Stimulated activated CD8-positive, alpha-beta memory T cell treated with anti-CD3 and anti-CD28 coated beads, Interleukin-2, amount 100 ng/mL, for 1 hour (primary cell): ENCODE data around the gene SPRED2.

ENCODE experiments used
- DNase-seq, 2 donors: peaks; one replicate each; pipeline ENCODE4 v3.0.0-alpha.2; 2020; ENCODE audit warnings: low read depth in 2 of 2

Gene SPRED2

GRCh38 chr2:65442420-65443020 lies 10.1 kb upstream of the SPRED2 start:
- DNase-seq: no peak

DNA sequence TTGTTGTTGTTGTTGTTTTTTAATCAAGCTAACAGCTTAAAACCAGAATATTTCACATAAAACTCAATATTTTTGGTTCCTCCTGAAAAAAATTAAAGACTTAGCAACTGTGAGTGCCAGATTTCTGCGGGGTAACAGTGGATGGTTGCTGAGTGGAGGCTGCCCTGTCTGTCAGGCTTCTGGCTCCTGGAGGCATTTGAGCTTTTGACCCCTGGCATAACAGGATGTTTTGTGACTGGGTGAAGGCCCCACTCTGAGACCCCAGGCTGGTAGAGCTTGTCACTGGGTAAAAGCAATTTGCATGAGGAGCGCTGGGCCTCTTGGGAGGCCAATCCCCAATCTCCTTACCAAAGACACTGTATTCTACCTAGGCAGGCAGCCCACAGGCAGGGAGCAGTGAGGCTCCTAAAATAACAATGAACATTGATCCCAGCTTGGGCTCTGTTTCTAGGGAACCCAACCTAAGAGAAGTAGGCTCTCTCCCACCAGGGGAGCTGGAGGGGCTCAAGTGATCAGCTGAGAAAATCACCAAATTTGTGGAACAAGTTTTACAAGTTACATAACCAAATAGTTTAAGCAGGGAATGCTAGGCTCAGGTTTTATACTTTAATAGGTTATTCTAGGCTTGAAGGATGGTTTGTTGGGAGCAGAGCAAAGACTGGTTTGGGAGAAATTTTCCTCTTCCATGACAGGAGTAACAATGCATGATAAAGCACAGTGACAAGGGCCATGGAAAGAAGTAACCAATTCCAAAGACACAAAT lies 5.9 kb upstream of the SPRED2 start:
- DNase-seq: no peak

DNA sequence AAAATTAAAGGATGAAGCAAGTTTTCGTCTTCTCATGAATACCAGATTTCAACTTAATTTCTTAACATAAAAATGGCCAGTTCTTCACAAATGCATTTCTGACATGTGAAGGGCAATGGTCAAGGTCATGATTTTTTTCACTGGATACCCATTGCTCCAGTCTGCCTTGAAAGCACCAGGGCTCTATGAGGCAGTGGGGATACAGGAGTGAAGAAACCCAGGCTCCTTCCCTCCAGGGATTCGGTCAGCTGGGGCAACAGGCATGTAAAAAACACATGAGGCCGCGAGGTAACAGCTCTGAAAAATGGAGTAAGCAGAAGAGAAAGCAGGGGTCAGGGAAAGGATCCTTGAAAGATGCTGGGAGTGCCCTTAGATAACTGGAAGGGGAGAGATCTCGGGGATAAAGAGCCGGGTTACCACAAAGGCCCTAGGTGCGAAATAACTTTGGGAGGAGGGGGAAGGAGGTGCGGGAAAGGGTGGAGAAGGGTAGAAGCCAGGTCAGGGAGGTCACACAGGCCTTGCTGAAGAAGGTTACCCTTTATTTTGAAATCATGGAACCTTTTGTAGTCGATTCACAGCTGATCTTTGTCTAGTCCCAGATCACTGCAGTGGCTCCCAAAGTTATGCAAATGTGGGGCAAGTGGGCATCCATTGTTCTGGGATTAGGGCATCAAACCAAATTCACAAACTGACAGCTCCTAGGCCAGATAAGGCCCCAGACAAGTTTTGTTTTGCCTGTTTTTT lies 5.2 kb upstream of the SPRED2 start:
- DNase-seq: no peak

- DNase-seq: no peak
Measured at GRCh38 chr2:65436824-65437221, 4.4 kb upstream of the SPRED2 start.

- DNase-seq: peak in 1 of 2 donors; percentile 4
Measured at GRCh38 chr2:65436169-65436823, 3.9 kb upstream of the SPRED2 start.

DNA sequence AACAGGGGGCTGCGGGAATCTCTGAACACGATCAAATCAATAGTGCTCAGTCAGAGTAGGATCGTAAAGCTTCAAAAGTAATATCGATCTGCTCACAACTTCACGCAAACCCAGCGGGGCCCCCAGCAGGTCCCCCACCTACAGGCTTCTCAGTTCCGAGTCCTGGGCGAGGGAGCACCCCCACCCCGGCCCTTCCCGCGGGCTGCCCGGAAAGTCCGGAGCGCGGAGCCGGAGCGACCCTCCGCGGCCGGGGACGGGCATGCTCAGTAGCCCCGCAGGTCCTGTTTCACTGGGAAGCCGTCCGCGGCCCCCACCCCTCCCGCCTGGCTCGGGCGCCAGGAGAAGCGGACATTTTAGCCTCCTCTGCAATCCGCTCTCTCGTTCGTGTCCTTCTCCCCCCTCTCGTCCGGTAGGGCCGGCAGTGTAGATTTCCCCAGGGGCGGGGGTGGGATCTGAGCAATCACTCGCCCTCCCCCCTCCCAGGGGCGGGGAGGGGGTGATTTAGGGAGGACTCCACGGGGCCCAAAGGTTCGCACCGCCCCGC lies 3.3 kb upstream of the SPRED2 start:
- peak in 1 of 2 donors; percentile 5 for DNase-seq

DNA sequence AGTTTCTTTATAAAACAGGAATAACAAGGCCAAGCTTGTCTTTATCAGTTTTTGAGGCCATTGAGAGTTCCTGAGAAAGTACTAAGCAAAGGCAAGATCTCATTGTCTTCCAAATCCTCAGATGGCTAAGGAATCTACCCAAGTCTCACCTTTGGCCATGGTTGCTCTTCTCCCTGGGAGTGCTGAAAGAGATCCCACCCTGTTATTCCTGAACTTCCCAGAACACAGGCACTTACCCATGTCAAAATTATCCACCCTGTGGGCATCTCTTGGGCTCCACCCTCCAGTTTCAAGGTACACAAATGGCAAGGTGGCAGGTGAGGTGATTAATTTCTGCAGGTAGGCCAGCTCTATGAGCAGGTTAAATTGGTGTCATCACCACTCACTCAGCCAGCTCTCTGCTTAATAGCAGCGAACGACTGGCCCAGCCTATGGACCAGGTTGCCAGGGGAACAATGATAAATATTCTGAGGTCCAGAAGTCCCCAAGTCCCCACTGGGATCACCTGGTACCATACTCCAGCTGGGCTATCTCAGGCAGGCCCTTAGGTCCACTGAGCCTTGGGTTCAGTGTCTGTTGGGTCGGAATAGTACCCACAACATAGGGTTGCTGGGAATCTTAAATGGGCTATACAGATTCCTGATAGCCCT lies 2.3 kb upstream of the SPRED2 start:
- no peak for DNase-seq

- DNase-seq: peak in 1 of 2 donors; percentile 6
Measured at GRCh38 chr2:65431421-65432226, 775 bp downstream of the SPRED2 start.

- DNase-seq: peak; percentile 20 to 25
Measured at GRCh38 chr2:65430603-65431420, 1.6 kb downstream of the SPRED2 start.

- no peak for DNase-seq
Measured at GRCh38 chr2:65429786-65430602, 2.4 kb downstream of the SPRED2 start.

DNA sequence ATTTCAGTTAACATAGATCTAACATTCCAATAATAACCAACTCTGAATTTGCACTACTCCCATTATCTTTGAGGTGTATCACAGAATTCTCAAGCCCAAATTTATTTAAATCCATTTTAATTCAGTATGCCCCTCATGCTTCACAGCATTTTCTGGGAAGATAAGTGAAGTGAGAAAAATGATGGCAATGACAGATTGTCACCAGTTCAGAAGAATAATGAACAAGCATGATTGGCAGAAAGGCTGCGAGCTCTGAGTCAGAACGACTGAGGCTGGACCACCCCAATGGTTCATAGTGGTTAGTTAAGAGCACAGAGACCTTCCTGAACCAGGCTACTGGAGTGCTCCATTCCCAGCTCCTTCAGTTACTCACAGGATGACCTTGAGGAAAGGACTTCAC lies 4.9 kb downstream of the SPRED2 start:
- DNase-seq: no peak

GRCh38 chr2:65425276-65425675 lies 7.1 kb downstream of the SPRED2 start:
- DNase-seq: no peak

DNA sequence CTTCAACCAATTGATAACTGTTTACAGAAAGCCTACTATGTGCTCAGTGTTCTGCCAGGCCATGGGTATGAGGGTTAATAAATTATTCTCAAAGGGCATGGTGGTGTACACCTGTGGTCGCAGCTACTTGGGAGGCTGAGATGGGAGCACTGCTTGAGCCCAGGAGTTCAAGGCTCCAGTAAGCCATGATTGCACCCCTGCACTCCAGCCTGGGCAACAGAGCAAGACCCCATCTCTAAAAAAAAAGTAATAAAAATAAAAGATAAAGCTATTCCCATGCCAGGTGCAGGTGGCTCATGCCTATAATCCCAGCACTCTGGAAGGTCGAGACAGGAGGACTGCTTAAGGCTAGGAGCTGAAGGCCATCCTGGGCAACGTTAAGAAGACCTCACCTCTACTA lies 8.0 kb downstream of the SPRED2 start:
- no peak for DNase-seq

DNA sequence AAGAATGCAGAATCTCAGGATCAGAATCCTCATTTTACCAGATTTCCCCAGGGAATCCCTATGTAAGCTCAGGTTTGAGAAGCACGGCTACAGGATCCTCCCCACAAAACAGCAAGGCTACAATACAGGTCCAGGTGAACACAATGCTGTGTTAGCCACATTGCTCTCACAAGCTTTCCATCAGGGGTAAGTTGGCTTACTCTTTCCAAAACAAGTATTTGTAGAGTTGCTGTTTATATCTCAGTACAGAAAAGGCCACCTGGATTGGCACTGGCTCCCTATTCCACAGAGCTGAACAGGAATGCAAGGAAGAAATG lies 11.0 kb downstream of the SPRED2 start:
- no peak for DNase-seq

GRCh38 chr2:65420712-65421431 lies 11.5 kb downstream of the SPRED2 start:
- no peak for DNase-seq

- DNase-seq: no peak
Measured at GRCh38 chr2:65417509-65418085, 14.8 kb downstream of the SPRED2 start.

DNA sequence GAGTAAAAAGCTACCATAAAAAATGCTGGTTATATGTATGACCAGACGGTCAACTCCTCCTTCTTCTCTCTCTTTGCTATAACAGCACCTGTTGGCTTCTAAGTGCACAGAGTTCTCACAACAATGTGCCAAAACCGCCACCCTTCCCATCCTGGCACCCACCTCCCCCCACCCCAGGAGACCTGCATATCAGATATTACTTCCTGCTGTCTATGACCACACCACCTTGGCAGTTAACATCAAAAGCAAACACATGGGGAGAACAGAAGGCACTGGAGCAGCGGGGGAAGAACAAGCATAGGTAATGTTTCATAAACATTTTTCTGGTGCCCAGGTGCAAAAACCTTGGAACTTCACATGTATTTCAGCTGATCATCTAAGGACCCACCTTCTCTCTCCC lies 15.5 kb downstream of the SPRED2 start:
- DNase-seq: no peak

DNA sequence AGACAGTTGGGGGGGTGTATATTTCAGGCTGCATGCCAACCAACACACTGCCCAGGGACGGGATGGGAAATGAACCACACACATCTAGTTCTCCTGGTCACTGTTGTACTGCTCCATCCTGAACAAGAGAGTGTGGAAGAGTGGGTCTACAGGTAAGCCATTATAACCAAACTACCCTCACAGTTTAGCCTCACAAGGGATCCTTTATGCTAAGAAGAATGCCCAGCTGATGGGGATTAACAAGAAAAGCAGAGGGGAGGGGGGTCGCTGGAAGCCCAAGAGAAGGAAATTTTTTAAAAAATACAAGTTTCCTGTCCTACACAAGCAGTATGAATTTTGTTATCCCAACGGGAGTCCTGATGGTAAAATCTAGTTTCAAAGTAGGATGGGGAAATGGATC lies 16.1 kb downstream of the SPRED2 start:
- DNase-seq: no peak
